ENCODE measurements around the gene CREM.

GRCh38 chr10:35202050-35202449, 75.4 kb downstream of the CREM start:
- no peak for TF ChIP-seq CTCF (IDR thresholded peaks at IDR 0.05)
- no peak for TF ChIP-seq POLR2A (IDR thresholded peaks at IDR 0.05)

Data from testis (tissue), 2 donors.